ENCODE measurements around the gene SEC14L1. TPM values are rescaled to one million over a fixed set of nuclear protein-coding genes. Genes with fewer than 3 reads are reported as not detected.

Gene SEC14L1
- total and polyA plus RNA-seq, 2 of the 8 experiments (the other 6 are each of a cell fraction or from before 2014, with no cell fraction given) = 27.2 to 74.4 TPM

DNA sequence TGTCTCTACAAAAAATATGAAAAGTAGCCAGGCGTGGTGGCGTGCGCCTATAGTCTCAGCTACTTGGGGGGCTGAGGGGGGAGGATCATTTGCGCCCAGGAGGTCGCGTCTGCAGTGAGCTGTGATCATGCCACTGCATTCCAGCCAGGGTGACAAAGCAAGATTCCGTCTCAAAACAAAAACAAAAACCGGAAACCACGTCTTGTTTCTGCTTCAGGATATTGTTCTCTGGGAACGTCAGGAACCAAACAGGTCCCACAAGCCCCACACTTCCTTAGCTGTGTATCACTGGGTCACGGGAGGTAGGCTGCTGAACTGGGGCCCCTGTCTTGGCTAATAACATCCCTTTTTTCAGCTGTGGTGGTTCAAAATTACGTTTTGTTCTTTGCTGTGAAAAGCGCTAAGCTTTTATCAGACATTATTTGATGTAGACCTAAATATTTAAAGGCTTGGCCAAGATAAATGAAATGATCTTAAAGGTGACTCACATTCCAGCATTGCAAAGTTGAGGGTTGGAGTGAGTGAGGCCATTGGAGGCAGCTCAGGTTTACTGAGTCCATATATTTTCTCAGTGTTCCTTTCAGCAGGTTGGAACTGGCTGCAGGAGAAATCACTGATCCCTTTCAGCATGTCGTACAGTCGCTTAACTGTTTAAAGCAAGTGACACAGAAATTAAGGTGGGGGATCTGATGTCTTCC lies 16.4 kb upstream of the SEC14L1 start (continued):
- TF ChIP-seq SP2 (IDR thresholded peaks at IDR 0.05; ENCODE audit: low read length) = no peak
- TF ChIP-seq CBX5 (IDR thresholded peaks at IDR 0.05; ENCODE audit: low read depth, low read length) = no peak
- no peak for TF ChIP-seq RAD21 (IDR thresholded peaks at IDR 0.05 in 1 of 2, conservative IDR thresholded peaks at IDR 0.05 in 1 of 2; ENCODE audit: low read depth in 2 of 2, low read length in 2 of 2)
- no peak for TF ChIP-seq SAP30 (IDR thresholded peaks at IDR 0.05; ENCODE audit: insufficient read depth, insufficient replicate concordance, low read length)
- TF ChIP-seq TCF12 (IDR thresholded peaks at IDR 0.05; ENCODE audit: low read depth, low read length) = no peak
- no peak for TF ChIP-seq MAFK (IDR thresholded peaks at IDR 0.05; ENCODE audit: low read depth, low read length)
- TF ChIP-seq, protein P1, sequence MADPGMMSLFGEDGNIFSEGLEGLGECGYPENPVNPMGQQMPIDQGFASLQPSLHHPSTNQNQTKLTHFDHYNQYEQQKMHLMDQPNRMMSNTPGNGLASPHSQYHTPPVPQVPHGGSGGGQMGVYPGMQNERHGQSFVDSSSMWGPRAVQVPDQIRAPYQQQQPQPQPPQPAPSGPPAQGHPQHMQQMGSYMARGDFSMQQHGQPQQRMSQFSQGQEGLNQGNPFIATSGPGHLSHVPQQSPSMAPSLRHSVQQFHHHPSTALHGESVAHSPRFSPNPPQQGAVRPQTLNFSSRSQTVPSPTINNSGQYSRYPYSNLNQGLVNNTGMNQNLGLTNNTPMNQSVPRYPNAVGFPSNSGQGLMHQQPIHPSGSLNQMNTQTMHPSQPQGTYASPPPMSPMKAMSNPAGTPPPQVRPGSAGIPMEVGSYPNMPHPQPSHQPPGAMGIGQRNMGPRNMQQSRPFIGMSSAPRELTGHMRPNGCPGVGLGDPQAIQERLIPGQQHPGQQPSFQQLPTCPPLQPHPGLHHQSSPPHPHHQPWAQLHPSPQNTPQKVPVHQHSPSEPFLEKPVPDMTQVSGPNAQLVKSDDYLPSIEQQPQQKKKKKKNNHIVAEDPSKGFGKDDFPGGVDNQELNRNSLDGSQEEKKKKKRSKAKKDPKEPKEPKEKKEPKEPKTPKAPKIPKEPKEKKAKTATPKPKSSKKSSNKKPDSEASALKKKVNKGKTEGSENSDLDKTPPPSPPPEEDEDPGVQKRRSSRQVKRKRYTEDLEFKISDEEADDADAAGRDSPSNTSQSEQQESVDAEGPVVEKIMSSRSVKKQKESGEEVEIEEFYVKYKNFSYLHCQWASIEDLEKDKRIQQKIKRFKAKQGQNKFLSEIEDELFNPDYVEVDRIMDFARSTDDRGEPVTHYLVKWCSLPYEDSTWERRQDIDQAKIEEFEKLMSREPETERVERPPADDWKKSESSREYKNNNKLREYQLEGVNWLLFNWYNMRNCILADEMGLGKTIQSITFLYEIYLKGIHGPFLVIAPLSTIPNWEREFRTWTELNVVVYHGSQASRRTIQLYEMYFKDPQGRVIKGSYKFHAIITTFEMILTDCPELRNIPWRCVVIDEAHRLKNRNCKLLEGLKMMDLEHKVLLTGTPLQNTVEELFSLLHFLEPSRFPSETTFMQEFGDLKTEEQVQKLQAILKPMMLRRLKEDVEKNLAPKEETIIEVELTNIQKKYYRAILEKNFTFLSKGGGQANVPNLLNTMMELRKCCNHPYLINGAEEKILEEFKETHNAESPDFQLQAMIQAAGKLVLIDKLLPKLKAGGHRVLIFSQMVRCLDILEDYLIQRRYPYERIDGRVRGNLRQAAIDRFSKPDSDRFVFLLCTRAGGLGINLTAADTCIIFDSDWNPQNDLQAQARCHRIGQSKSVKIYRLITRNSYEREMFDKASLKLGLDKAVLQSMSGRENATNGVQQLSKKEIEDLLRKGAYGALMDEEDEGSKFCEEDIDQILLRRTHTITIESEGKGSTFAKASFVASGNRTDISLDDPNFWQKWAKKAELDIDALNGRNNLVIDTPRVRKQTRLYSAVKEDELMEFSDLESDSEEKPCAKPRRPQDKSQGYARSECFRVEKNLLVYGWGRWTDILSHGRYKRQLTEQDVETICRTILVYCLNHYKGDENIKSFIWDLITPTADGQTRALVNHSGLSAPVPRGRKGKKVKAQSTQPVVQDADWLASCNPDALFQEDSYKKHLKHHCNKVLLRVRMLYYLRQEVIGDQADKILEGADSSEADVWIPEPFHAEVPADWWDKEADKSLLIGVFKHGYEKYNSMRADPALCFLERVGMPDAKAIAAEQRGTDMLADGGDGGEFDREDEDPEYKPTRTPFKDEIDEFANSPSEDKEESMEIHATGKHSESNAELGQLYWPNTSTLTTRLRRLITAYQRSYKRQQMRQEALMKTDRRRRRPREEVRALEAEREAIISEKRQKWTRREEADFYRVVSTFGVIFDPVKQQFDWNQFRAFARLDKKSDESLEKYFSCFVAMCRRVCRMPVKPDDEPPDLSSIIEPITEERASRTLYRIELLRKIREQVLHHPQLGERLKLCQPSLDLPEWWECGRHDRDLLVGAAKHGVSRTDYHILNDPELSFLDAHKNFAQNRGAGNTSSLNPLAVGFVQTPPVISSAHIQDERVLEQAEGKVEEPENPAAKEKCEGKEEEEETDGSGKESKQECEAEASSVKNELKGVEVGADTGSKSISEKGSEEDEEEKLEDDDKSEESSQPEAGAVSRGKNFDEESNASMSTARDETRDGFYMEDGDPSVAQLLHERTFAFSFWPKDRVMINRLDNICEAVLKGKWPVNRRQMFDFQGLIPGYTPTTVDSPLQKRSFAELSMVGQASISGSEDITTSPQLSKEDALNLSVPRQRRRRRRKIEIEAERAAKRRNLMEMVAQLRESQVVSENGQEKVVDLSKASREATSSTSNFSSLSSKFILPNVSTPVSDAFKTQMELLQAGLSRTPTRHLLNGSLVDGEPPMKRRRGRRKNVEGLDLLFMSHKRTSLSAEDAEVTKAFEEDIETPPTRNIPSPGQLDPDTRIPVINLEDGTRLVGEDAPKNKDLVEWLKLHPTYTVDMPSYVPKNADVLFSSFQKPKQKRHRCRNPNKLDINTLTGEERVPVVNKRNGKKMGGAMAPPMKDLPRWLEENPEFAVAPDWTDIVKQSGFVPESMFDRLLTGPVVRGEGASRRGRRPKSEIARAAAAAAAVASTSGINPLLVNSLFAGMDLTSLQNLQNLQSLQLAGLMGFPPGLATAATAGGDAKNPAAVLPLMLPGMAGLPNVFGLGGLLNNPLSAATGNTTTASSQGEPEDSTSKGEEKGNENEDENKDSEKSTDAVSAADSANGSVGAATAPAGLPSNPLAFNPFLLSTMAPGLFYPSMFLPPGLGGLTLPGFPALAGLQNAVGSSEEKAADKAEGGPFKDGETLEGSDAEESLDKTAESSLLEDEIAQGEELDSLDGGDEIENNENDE (IDR thresholded peaks at IDR 0.05; ENCODE audit: insufficient replicate concordance, low read length) = no peak
